HL-60 (cell line): ENCODE measurements around the gene OR8B4.
A peak's percentile ranks its signal among the peaks of the same experiment; 100 is the strongest.
"Not testable (repeated sequence)": the region's sequence is repeated elsewhere in the genome, so short reads cannot be mapped to it uniquely, and the experiment has no call there.

Source experiments
- DNase-seq, 2 experiments: peaks; one replicate each; pipeline ENCODE4 v3.0.0-alpha.2; 2010 to 2020; ENCODE audit warnings: low read depth in 1 of 2, low spot score in 1 of 2
- H3K27ac ChIP-seq: fragments of 250-450 bp; sonication (Bioruptor Pico); replicated peaks from 2 replicates; pipeline ENCODE4 v1.5.1; 2020; ENCODE audit warnings: mild to moderate bottlenecking, moderate library complexity
- H3K27me3 ChIP-seq: fragments of 250-450 bp; sonication (Bioruptor Pico); 2 replicates; pipeline ENCODE4 v1.5.1; 2021; ENCODE audit warnings: mild to moderate bottlenecking, moderate library complexity; ENCODE audit not compliant: insufficient read depth, poor library complexity, severe bottlenecking
- H3K4me3 ChIP-seq: replicated peaks from 2 replicates; pipeline ENCODE4 v1.5.1; 2011; ENCODE audit warnings: mild to moderate bottlenecking, control low read depth, low read length; ENCODE audit not compliant: insufficient read depth
- CTCF ChIP-seq: IDR thresholded peaks from one replicate; pipeline ENCODE4 v1.5.1; 2011; ENCODE audit warnings: low read length, control low read depth, inconsistent platforms; ENCODE audit not compliant: insufficient read depth
- GABPA ChIP-seq: IDR thresholded peaks from 2 replicates; pipeline ENCODE4 v1.6.1; 2012; ENCODE audit warnings: low read depth
- POLR2AphosphoS5 ChIP-seq: IDR thresholded peaks from 2 replicates; pipeline ENCODE4 v1.6.1; 2012; ENCODE audit warnings: low read depth
- SPI1 ChIP-seq: IDR thresholded peaks from 2 replicates; pipeline ENCODE4 v1.6.1; 2012; ENCODE audit warnings: low read depth, mild to moderate bottlenecking, borderline replicate concordance
- TF ChIP-seq, protein P1 (sequence below): IDR thresholded peaks from 2 replicates; pipeline ENCODE4 v1.6.1; 2012; ENCODE audit warnings: low read depth; ENCODE audit not compliant: insufficient replicate concordance

The OR8B4 gene

DNA sequence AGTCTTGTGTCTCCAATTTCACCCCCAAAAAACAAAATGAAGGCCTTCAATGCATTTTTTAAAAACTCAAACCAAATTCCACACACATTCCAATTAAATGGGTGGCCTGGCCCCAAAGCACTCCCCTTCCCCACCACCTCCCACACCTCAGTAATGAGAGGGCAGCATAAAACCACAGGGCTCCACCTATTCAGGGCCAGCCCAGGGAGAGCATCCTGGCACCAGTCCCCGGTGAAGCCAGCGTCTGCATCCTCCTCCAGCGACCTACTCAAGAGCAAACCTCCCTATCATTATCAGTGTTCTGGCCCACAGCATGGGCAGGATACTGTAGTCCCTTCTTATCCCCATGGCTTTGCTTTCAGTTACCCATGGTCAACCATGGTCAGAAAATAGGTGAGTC, 38.7 kb upstream of the OR8B4 start:
- Histone ChIP-seq H3K27ac (no peak overlapping the region), H3K4me3 (no peak overlapping the region), H3K27me3 (no peaks in the 10 kb centered on the region)
- DNase-seq, result no peak
- TF ChIP-seq CTCF (no peak), GABPA (no peak), SPI1 (no peak), POLR2AphosphoS5 (no peak)
- TF ChIP-seq, protein P1, sequence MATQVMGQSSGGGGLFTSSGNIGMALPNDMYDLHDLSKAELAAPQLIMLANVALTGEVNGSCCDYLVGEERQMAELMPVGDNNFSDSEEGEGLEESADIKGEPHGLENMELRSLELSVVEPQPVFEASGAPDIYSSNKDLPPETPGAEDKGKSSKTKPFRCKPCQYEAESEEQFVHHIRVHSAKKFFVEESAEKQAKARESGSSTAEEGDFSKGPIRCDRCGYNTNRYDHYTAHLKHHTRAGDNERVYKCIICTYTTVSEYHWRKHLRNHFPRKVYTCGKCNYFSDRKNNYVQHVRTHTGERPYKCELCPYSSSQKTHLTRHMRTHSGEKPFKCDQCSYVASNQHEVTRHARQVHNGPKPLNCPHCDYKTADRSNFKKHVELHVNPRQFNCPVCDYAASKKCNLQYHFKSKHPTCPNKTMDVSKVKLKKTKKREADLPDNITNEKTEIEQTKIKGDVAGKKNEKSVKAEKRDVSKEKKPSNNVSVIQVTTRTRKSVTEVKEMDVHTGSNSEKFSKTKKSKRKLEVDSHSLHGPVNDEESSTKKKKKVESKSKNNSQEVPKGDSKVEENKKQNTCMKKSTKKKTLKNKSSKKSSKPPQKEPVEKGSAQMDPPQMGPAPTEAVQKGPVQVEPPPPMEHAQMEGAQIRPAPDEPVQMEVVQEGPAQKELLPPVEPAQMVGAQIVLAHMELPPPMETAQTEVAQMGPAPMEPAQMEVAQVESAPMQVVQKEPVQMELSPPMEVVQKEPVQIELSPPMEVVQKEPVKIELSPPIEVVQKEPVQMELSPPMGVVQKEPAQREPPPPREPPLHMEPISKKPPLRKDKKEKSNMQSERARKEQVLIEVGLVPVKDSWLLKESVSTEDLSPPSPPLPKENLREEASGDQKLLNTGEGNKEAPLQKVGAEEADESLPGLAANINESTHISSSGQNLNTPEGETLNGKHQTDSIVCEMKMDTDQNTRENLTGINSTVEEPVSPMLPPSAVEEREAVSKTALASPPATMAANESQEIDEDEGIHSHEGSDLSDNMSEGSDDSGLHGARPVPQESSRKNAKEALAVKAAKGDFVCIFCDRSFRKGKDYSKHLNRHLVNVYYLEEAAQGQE, result no peak

DNA sequence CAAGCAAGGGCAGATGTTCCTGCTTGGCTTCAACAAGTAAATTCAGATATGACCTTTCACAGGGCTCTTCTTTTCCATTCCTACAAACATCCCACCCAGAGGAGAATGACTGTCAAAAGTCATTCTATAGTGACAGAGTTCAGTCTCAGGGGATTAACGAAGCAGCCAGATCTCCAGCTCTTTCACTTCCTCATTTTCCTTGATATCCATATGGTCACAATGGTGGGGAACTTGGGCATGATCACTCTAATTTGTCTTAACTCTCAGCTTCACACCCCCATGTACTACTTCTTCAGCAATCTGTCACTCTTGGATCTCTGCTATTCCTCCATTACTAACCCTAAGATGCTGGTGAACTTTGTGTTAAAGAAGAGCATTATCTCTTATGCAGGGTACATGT, 35.8 kb upstream of the OR8B4 start:
- TF ChIP-seq SPI1 (peak; percentile 65; the same call in 1 of the 2 replicates), CTCF (no peak)
- DNase-seq, result no peak
- Histone ChIP-seq H3K27me3 (no peaks in the 10 kb centered on the region), H3K27ac (no peak overlapping the region), H3K4me3 (no peak overlapping the region)

- not testable (repeated sequence) for DNase-seq, H3K27me3 ChIP-seq, H3K4me3 ChIP-seq, H3K27ac ChIP-seq
Observed at GRCh38 chr11:124459379-124459778, 34.7 kb upstream of the OR8B4 start.

GRCh38 chr11:124454552-124454951, 29.9 kb upstream of the OR8B4 start:
- Histone ChIP-seq H3K27me3 (no peaks in the 10 kb centered on the region), H3K27ac (no peak overlapping the region), H3K4me3 (no peak overlapping the region)
- no peak for DNase-seq
- TF ChIP-seq, protein P1, result no peak
- TF ChIP-seq GABPA, result no peak
- no peak for TF ChIP-seq SPI1
- no peak for TF ChIP-seq CTCF
- no peak for TF ChIP-seq POLR2AphosphoS5
